ENCODE results near the gene FHOD3.

GRCh38 chr18:36673452-36673851 is 375.9 kb downstream of the FHOD3 start:
- TF ChIP-seq CTCF (conservative IDR thresholded peaks at IDR 0.05; ENCODE audit: low read depth, low read length): no peak
- TF ChIP-seq EZH2 (IDR thresholded peaks at IDR 0.05; ENCODE audit: low read length, unreplicated experiment): no peak
